ENCODE data around the gene PIAS2.
"Not testable (repeated sequence)": the region's sequence is repeated elsewhere in the genome, so short reads cannot be mapped to it uniquely, and the experiment has no call there.

PIAS2 gene

DNA sequence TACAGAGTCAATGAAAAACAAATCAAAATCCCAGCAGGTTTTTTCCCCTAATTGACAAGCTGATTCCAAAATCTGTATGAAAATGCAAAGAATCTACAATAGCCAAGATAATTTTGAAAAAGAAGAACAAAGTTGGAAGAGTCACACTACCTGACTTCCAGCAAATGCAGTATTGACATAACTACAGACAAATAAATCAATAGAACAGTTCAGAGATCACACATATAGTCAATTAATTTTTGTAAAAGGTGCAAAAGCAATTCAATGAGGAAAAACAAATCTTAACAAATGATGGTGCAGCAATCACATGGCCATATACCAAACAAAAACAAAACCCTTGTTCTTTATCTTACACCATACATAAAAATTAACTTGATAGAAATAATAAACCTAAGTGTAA, 85.9 kb downstream of the PIAS2 start:
- DNase-seq (ENCODE audit: low spot score): no peak

DNA sequence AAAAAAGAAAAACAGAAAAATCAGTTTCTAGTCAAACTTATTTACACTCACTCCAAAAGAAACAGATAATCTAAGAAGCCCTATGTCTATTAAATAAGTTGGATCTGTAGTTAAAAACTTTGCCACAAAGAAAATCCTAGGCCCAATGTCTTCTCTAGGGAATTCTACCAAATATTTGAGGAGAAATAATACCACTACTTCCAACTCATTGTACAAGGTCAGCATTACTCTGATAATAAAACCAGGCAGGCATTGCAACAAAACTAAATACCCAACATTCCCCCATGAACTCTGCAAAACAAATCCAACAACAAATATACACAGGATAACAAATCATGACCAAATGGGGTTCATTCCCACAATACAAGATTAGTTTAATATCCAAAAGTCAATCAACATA, 86.7 kb downstream of the PIAS2 start:
- DNase-seq (ENCODE audit: low spot score): no peak

DNA sequence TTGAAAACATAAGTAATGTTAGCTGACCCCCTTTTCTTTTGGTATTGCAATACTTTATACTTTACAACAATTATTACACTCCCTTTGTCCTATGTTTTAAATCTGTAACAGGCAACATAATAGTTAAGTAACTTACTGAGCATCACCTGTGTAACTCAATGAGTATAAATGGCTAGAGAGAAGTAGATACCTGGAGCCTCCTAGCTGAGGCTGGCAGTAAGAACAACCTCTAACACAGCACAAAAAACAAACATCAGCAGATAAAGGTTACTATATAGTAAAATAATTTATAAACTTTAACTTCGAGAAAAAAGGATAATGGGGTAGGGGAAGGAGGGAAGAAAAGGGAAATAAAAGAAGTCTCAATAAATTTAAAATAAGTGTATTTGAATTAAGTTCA, 87.4 kb downstream of the PIAS2 start:
- DNase-seq (ENCODE audit: low spot score): no peak

DNA sequence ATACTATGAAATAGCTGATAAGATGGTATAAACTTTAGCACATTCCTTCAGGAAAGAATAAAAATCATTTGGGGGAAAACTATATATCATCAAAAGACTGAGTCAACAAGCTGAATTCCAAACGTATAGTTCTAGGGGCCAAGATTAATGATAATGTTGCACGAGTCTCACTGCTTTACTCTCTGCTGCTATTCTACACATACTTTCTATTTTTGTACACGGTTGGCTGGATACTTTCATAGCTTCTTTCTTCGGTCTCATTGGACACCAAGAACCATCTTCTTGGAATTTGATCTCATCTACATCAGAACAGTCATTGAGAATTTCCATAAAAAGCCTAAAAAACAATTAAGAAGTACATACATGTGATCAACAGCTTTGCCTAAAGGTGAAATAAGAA, 87.8 kb downstream of the PIAS2 start:
- no peak for DNase-seq (ENCODE audit: low spot score)

- DNase-seq (ENCODE audit: low spot score): no peak
Observed at GRCh38 chr18:46821856-46822711, 95.2 kb downstream of the PIAS2 start.

DNA sequence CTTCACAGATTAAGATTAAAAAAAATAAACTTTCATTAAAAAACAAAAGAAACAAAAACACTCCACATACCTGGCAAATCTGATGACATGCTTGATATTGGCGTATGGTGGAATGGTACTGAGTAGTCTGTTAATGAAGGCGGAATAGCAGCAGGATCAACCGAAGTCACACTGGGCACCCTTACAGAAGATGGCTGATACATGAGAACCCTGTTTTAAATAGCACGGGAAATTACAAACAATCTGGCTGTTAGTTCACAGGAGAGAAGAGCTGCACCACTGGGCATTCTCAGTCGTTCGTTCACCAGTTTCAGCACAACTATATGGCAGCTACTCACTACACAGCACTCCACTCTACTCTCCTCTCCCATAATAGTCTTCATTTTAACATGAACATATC, 96.4 kb downstream of the PIAS2 start:
- DNase-seq (ENCODE audit: low spot score): no peak

DNA sequence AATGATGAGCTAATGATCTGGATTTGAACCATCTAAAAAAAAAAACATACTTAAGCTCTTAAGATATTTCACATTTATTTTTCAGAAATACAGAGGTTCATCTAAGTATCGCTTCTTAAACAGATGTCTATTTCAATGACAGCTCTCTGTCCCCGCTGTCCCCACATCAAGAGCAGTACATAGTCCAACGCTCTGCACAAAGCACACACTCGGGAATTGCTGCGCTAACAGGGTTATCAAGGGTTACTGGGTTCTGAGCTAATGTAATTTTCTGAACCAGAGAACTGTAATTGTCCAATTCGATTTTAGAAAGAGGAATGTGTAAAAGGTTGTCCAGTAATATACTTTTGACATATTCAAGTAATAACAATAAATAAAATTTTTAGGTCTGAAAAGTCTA, 101.6 kb downstream of the PIAS2 start:
- DNase-seq (ENCODE audit: low spot score): no peak

DNA sequence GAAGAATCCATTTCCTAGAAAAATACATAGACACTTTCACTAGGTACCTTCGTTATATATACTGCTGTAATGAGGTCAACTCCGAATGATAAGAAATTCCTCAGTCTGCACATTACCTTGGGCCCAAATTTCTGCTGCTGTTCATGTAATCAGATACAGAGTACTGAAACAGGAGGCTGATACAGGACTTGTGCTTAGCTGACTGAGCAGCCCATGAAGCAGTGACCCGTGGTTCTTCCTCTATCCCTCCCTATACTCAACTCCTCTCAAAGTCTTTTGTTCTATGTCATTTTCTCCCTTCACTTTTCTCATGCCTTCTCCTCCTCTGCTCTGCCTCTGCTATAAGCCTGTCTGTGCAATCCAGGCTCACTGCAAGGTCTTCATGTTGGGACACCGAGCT, 102.9 kb downstream of the PIAS2 start:
- no peak for DNase-seq (ENCODE audit: low spot score)

- DNase-seq (ENCODE audit: low spot score): no peak
Observed at GRCh38 chr18:46812311-46812710, 105.0 kb downstream of the PIAS2 start.

DNA sequence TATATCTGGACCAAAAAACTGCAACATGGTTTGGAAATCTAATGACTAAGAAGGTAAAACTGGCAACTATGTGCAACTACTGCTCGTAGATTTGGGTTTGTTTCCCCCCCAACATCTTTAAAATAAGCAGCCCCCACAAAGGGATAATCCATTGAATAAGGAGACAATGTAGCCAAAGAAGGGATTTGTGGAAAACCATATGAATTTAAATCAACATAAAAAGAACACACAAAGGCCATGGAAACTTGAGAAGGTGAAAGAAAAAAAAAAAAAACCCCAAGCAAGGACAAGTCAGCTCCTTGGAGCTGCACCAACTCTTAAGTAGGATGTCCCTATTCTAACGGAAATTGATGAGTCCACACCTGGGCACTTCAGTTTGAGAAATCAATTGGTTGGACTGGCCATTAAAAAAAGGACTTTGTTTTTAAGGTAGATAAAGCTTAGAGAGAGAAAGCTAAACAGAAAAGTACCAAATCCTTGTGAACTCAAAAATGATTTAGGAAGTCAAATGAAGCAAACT, 106.8 kb downstream of the PIAS2 start:
- no peak for DNase-seq (ENCODE audit: low spot score)

DNA sequence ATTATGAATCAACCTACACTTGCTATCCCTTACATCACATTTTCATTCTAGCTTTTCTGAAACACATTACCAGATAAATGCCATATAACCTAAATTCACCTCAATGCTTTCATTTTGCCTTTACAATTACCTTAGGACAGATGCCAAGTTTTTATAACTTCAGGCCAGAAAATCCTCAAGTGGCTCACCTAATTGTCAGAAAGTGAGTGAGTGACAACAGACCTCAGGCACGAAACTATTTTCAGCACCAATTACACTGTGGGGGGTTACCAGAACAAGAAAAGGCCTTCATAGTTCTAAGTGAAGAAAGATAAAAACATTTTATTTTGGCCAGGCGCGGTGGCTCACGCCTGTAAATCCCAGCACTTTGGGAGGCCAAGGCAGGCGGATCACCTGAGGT, 108.2 kb downstream of the PIAS2 start:
- no peak for DNase-seq (ENCODE audit: low spot score)

DNA sequence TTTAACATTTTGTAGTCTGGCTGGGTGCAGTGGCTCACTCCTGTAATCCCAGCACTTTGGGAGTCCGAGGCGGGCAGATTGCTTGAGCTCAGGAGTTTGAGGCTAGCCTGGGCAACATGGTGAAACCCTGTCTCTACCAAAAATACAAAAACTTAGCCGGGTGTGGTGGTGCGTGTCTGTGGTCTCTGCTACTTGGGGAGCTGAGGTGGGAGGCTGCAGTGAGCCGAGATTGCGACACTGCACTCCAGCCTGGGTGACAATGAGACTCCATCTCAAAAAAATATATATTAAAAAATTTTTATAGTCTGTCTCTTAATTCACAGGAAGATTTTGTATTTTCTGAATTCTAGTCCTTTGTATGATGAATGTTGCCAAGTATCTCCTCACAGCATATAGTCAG, 121.4 kb downstream of the PIAS2 start:
- DNase-seq (ENCODE audit: low spot score): not testable (repeated sequence)

- no peak for DNase-seq (ENCODE audit: low spot score)
Observed at GRCh38 chr18:46794607-46795006, 122.7 kb downstream of the PIAS2 start.

- no peak for DNase-seq (ENCODE audit: low spot score)
Observed at GRCh38 chr18:46793565-46793964, 123.7 kb downstream of the PIAS2 start.

- no peak for DNase-seq (ENCODE audit: low spot score)
Observed at GRCh38 chr18:46789088-46789487, 128.2 kb downstream of the PIAS2 start.

GRCh38 chr18:46787674-46788073, 129.6 kb downstream of the PIAS2 start:
- no peak for DNase-seq (ENCODE audit: low spot score)

DNA sequence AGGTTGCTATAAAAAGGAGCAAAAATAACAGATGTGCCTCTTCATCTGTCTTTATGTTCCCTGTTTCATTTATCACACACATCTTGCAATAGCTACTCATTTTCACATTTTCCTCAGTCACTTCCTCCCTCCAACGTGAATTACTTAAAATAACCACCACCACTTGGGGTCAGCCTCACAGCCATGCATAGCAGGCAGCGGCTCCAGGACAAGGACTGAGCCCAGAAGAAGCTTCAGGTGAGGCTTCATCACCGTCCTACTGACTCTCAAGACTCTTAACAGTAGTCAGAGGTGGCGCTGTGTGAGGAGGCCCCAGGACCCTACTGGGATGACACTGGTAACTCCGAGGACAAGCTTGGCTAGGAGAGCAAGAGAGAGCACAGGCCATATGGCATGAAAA, 144.9 kb downstream of the PIAS2 start:
- DNase-seq (ENCODE audit: low spot score): no peak

DNA sequence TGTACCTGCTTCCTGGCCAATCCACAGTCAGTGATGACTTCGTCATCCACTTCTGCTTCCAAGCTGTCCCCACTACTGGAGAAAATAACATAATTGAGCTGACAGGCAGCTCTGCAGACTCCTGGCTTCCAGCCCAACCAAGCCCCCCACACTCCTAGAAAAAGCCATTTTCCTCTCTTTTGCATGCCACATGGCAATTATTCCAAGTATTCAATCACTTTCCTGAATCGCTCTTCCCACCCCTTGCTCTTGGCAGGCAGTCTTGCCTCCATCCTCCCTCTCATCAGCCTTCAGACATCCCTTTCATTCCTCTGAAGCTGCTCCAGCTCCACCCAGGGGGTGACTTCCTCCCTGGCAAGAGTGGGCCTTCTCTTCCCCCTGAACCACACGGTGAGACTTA, 146.2 kb downstream of the PIAS2 start:
- DNase-seq (ENCODE audit: low spot score): no peak

DNA sequence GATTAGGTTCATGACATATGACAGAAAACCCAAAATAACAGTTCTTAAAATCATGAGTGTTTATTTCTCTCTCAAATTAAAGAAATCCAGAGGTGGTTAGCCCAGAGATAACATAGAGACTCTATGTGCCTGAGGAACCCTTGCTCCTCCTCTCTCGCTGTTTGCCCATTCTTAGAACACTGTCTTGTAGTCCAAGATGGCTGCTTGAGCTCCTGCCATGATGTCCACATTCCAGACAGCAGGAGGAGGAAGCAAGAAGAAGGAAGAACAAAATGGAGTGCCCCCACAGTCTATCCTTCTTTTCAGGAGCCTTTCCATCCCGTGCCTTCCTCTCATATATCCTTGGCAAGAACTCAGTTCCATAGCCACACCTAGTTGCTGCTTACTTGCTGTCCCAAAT, 146.6 kb downstream of the PIAS2 start:
- DNase-seq (ENCODE audit: low spot score): no peak

- DNase-seq (ENCODE audit: low spot score): no peak
Observed at GRCh38 chr18:46768166-46768921, 149.0 kb downstream of the PIAS2 start.

DNA sequence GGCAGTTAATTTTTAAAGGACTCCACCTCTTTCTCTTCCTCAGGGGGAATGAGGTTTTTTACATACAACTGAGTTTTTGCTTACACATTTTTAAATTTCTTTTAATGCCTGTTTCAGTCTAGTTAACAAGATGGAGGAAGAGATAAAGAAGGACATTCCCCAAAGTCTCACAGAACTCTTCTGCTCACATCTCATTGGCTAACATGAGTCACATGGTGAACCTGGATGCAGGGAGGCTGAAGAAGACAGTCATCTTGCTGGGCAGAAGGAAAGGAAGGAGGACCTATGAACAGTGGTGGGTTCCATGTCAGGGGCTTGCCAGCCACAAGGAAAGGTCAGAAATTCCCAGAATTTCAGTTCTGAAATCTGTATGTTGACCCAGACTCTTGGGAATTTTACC, 150.1 kb downstream of the PIAS2 start:
- no peak for DNase-seq (ENCODE audit: low spot score)

DNA sequence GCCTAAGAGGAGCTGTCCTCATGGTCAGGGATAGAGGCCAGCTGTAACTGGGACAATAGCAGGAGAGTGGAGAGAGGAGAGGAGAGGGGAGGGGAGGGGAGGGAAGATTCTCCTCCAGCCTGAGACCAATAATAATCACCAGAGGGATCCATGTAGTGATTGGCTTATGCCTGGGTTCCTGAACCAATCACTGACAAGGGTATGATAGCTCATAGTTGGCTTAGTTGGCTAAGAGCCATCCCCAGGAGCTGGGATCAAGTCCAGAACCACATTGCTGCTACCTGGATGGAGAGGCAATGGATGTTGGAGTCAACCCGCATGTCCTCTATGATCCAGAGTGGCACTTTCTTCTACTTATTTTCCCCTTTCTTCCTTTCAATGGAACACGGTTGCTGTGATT, 152.7 kb downstream of the PIAS2 start:
- no peak for DNase-seq (ENCODE audit: low spot score)

- no peak for DNase-seq (ENCODE audit: low spot score)
Observed at GRCh38 chr18:46761059-46761769, 156.1 kb downstream of the PIAS2 start.
